UCSD-AML1 (cell line): ENCODE results near the gene RNF126.
"Not testable (repeated sequence)": the region's sequence is repeated elsewhere in the genome, so short reads cannot be mapped to it uniquely, and the experiment has no call there.

Experiments
- DNase-seq: peaks from one replicate; lab custom pipeline; 2025; ENCODE audit not compliant: unreplicated experiment; lab: John Stamatoyannopoulos, UW

RNF126 gene

DNA sequence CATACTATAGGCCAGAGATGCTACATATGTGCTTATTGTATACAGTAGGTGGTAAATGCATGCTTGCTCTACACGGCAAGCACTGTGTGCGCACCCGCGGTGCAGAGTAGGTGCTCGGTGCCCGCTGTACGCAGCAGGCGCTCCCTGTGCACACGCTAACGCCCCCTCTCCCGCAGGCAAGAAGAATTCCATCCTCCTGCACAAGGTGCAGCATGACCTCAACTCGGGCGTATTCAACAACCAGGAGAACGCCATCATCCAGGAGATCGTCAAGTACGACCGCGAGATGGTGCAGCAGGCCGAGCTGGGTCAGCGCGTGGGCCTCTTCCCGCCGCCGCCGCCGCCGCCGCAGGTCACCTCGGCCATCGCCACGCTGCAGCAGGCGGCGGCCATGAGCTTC, 47.4 kb downstream of the RNF126 start:
- DNase-seq, result no peak

DNA sequence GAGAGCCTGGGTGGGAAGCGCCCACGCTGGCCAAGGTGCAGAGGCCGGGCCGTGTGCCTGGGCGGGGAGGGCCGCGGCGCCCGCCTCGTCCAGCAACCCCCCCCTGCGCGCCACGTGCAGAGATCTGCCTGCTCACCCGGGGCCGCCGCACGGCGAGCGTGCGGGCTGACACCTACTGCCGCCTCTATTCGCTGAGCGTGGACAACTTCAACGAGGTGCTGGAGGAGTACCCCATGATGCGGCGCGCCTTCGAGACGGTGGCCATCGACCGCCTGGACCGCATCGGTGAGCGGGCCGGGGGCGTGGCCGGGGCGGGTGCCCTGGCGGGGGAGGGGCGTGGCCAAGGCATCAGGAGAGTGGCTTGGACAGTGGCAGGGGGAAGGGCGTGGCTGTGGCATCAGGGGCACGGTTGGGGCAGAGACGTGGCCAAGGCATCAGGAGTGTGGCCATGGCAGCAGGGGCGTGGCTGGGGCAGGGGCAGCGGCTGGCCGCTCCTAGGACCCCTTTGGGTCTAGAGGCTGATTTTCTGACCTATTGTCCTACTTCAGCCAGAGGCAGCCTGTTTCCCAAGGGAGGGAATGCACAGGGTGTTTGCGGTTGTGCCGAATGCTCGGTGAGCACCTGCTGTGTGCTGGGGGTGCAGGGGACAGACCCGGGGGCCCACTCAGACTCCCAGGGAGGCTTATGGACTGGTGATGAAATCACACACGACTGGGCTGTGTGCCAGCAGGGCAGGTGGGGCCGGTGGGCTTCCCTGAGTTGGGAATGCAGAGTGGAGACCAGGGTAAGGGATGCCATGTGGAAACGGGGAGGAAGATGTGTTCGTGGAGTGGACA, 49.1 kb downstream of the RNF126 start:
- DNase-seq, result no peak

DNA sequence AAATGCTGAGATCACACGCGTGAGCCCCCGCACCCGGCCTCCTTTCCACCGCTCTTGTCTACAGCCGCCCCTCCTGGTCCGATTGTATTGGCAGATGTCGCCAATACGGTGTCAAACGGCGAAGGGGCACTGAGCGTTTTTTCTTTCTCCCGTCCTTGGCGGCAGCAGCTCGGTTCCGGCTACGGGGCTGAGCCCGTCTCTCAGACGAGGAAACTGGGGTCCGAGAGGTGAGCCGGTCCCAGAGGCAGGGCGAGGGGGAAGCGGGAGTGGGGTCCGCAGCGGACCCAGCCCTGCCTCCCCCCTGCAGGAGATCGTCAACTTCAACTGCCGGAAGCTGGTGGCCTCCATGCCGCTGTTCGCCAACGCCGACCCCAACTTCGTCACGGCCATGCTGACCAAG, 50.1 kb downstream of the RNF126 start:
- no peak for DNase-seq

DNA sequence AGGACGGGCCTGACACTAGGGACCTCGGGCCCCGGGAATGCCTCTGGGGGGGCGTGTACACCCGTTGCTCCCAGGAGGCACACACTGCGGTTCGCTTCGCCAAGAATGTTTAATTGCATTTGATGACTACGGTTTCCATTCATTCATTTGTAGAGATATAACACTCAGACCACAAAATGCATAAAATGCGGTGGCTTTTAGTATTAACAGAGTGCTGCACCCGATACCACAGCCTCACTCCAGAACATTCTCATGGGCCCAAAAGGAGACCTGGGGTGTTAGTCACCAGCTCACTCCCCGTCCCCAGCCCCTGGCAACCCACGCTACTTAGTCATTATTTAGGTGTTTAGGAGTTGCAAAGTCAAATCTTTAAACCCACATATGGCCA, 51.5 kb downstream of the RNF126 start:
- no peak for DNase-seq

DNA sequence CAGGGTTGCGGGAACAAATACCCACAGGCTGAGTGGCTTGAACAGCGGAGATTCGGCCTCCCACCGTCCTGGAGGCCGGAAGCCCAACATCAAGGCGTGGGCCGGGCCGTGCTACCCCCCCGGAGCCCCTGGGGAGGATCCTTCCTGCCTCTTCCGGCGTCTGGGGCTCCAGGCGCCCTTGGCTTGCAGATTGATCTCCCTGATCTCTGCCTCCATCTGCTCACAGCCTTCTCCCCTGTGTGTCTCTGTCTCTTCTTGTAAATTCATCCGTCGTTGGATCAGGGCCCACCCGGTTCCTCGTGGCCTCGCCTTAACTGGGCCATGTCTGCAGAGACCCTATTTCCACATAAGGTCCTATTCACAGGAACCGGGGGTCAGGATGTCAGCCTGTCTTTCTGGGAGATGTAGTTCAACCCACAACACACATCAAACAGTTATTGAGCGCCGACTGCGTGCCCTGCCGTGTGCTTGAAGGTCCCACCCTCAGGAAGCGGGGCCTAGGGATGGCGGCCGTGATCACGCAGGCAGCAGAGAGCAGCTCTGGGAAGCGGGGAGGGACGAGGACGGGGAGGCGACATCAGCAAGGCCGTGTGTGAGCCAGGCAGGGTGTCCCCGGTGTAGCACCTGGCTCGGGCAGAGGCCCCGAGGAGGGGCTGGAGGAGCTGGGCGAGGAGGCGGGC, 52.1 kb downstream of the RNF126 start:
- no peak for DNase-seq

DNA sequence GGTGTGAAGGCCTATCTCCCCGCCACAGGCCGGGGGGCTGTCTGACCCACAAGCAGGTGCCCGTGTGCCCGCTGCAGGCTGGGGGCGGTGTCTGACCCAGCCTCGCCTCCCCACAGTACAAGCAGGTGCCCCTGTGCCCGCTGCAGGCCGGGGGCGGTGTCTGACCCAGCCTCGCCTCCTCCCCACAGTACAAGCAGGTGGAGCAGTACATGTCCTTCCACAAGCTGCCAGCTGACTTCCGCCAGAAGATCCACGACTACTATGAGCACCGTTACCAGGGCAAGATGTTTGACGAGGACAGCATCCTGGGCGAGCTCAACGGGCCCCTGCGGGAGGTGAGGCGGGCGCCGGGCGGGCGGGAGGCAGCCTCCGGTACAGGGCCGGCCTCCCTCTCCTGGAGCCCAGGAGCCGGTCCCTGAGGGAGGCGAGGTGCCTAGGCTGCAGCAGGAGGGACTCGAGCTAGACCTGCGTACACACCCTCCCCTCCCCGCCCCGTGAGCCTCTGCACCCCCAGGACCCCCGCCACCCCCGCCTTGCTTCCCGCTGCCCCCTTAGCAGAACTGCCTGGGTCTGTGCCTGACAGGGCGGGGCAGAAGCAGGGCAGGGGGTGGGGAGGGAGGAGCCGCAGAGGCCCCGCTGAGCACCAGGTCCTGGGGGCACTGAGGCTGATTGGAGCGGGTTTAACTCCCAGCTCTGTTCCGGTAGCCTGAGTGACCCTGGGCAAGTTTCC, 52.8 kb downstream of the RNF126 start:
- DNase-seq, result no peak

- DNase-seq, result no peak
Observed at GRCh38 chr19:609004-609346, 54.0 kb downstream of the RNF126 start.

DNA sequence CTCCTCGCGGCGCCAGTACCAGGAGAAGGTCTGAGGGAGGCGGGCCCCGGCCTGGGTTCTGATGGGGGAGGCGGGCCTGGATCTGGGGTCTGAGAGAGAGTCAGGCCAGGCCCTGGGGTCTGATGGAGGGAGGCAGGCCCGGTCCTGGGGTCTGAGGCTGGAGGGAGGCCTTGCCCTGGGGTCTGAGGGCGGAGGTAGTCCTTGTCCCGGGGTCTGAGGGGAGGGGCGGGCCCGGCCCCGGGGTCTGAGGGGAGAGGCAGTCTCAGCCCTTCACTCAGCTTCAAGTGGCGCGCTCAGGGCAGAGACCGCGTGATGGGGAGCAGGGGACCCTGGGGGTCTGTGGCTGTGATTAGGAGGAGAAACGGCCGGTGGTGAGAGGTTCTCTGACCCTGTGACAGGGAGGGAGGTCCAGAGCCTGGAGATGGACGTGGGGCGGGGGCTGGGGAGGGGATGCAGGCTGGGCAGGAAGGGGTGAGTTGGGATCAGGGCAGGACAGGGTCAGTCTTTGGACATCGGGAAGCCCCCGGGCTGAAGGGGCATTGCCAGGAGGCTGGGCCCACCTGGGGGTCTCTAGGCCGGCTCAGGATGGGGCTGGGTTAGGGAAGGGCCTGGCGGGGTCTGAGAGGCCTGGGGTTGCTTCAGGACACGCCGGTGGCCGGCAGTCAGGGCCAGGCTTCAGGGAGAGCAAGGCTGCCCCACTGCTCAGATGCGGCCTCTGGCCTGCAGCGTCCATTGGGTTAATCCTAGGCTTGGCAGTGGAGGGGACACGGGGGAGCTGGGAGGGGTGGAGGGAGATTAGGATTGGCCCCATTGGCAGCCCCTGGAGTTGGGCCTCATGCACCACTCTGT, 54.6 kb downstream of the RNF126 start:
- DNase-seq, result no peak

DNA sequence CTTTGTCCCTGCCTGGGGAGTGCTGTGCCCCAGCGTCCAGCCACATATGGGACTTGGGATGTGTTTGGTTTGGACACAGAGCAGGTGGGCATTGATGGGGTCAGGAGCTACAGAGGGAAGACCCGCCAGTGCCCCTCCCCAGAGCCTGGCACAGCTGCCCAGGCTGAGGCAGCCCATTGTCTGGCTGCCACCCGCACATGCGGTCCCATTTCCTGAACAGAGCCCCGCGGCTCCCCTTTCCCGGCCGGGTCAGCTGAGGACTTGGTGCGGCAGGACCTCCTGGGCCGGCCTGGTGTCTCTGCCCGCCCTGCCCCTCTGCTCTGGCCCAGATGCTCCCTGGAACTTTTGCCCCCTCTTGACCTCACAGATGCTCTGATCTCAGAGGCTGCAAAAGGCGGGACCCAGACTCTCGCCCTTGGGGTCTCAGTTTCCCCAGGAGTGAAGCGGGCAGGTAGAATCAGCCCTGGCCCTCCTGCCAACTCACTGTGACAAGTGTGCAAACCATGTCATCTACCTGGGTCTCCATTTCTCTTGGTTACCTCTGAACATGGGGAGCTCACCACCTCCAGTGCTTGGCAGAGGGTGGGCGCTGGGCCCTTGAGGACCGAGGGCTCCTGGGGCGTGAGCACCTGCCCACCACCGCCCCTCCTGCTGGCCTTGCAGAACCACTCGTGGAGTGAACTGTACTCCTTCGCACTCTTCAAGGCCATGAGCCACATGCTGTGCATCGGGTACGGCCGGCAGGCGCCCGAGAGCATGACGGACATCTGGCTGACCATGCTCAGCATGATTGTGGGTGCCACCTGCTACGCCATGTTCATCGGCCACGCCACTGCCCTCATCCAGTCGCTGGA, 55.5 kb downstream of the RNF126 start:
- no peak for DNase-seq

GRCh38 chr19:605061-605971, 57.7 kb downstream of the RNF126 start:
- not testable (repeated sequence) for DNase-seq

- DNase-seq, result no peak
Observed at GRCh38 chr19:604355-604754, 58.7 kb downstream of the RNF126 start.

- DNase-seq, result not testable (repeated sequence)
Observed at GRCh38 chr19:603779-604178, 59.2 kb downstream of the RNF126 start.

GRCh38 chr19:603302-603639, 59.7 kb downstream of the RNF126 start:
- not testable (repeated sequence) for DNase-seq

GRCh38 chr19:602391-603301, 60.4 kb downstream of the RNF126 start:
- DNase-seq, result no peak

DNA sequence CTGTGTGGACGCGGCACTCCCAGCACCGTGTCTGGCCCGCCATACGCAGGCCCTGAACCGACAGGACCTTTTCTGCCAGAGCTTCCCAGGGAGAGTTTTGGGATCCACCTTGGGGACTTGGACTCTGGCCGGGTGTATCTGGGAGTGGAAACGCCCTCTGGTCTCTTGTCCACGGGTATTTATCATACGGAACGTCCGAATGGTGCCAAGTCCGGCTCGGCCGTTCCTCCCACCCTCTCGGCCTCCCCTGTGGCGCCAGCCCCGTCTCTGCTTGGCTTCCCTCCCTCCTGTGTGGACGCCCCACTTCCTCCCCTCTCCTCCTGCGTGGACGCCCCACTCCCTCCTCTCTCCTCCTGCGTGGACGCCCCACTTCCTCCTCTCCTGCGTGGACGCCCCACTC, 61.2 kb downstream of the RNF126 start:
- DNase-seq, result no peak

DNA sequence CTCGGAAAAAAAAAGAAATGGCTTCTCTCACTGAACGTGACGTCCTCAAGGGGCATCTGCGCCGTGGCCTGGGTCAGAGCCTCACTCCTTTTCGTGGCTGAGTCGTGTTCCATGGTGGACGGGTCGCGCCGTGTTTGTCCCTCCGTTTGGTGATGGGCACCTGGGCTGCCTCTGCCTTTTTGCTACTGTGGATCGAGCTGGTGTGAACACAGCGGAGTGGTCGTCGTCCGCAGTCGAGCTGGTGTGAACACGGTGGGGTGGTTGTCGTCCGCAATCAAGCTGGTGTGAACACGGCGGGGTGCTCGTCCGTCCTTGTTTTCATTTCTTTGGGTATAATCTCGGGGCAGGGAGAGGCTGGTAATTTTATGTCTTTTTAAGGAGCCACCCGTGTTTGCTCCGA, 61.7 kb downstream of the RNF126 start:
- no peak for DNase-seq
